ENCODE measurements around the gene LAMC3. TPM values are rescaled to one million over a fixed set of nuclear protein-coding genes. Genes with fewer than 3 reads are reported as not detected.

Gene LAMC3
- total and polyA plus RNA-seq, 7 experiments from 2014 or later: 0.07 to 9.2 (median 3.5) TPM

- ATAC-seq (no peak), DNase-seq (no peak)
- Mint-ChIP-seq H3K36me3 (no peaks in the 10 kb centered on the region), H3K4me3 (no peak overlapping the region), H3K27ac (no peak overlapping the region), H3K9me3 (peaks cover 0 to 1% (median 0%) of the 10 kb centered on the region in 11 donors), H3K4me1 (peaks cover 3 to 6% (median 5%) of the 10 kb centered on the region in 7 donors), H3K27me3 (peaks cover 17 to 25% (median 22%) of the 10 kb centered on the region in 5 donors)
- no peaks in the 10 kb centered on the region for H3K36me3 ChIP-seq (ENCODE audit: control insufficient read depth in 2 of 3, insufficient read depth in 3 of 3, low read length in 3 of 3)
- H3K9me3 ChIP-seq (ENCODE audit: control insufficient read depth in 2 of 3, low read length in 3 of 3): no peaks in the 10 kb centered on the region
- intact Hi-C loops (cut with micrococcal nuclease): no loop called here
- peaks cover 0 to 6% of the 10 kb centered on the region in 2 donors for H3K27me3 ChIP-seq (ENCODE audit: control insufficient read depth in 2 of 2, insufficient read depth in 2 of 2, low read length in 2 of 2)
- ChIA-PET CTCF (no interaction called here), POLR2A (no interaction called here)
- no peak overlapping the region for H3K4me3 ChIP-seq (ENCODE audit: low read length)
- H3K4me1 ChIP-seq (ENCODE audit: control insufficient read depth in 2 of 2, insufficient read depth in 2 of 2, low read length in 2 of 2): no peaks in the 10 kb centered on the region
- no peak overlapping the region for H3K27ac ChIP-seq (ENCODE audit: low read depth, low read length)
Measured at GRCh38 chr9:131092030-131092429, 83.1 kb downstream of the LAMC3 start.

DNA sequence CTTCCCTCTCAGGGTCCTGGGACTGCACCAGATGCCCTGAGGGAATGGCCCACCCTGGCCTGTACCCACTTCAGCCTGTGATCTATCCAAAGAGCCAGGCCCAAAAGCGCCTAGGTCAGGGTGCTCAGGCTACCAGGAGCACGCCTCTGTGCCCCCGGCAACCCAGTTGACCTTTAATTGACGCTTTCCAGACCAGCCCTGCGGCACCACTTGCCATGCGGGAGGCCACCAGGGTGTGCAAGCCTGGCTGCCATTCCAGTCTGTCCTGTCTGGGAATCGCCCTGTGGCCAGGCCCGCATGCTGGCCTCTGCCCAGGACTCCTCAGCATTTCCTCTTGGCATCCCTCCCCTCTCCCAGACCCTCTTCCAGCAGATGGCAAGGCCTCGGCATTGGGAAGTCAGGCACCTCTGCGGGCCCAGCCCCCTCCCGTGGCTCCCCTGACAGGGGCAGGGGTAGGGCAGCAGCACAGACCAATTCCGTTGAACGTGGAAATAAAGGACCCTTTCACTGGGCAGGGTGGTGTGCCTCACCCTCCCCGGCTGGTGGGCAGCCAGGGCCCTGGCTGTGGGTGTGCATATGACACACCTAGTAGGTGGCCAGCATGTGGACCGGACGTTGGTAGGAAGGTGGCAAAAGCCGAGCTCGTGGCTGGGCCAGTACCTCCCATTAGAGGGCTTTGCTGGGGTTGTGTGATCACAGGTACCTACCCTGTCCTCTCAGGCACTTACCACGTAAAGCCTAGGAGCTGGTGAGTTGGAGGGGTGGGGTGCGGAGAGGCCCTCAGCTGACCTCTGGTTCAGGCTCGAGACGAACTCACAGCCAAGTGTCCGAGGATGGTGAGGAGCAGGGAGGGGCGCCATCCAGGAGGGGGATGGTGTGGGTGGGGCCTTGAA lies 83.8 kb downstream of the LAMC3 start:
- Mint-ChIP-seq H3K9me3 (peaks cover 0 to 1% (median 0%) of the 10 kb centered on the region in 11 donors), H3K27ac (no peak overlapping the region)
- CTCF ChIA-PET: no interaction called here

GRCh38 chr9:131094015-131094414 lies 85.0 kb downstream of the LAMC3 start:
- Mint-ChIP-seq H3K4me3 (peak overlapping the region in 3 of 10 donors; percentile 21 to 27 (median 23)), H3K9me3 (no peaks in the 10 kb centered on the region), H3K27ac (no peak overlapping the region), H3K36me3 (no peaks in the 10 kb centered on the region), H3K27me3 (peaks cover 24 to 39% (median 28%) of the 10 kb centered on the region in 5 donors), H3K4me1 (peaks cover 3 to 12% (median 10%) of the 10 kb centered on the region in 7 donors)
- H3K27ac ChIP-seq (ENCODE audit: low read depth, low read length): no peak overlapping the region
- H3K36me3 ChIP-seq (ENCODE audit: control insufficient read depth in 2 of 3, insufficient read depth in 3 of 3, low read length in 3 of 3): no peaks in the 10 kb centered on the region
- ChIA-PET CTCF (no interaction called here), POLR2A (no interaction called here)
- peaks cover 0 to 6% of the 10 kb centered on the region in 2 donors for H3K27me3 ChIP-seq (ENCODE audit: control insufficient read depth in 2 of 2, insufficient read depth in 2 of 2, low read length in 2 of 2)
- DNase-seq: no peak
- no peak overlapping the region for H3K4me3 ChIP-seq (ENCODE audit: low read length)
- no peaks in the 10 kb centered on the region for H3K4me1 ChIP-seq (ENCODE audit: control insufficient read depth in 2 of 2, insufficient read depth in 2 of 2, low read length in 2 of 2)
- intact Hi-C loops (cut with micrococcal nuclease): no loop called here
- no peaks in the 10 kb centered on the region for H3K9me3 ChIP-seq (ENCODE audit: control insufficient read depth in 2 of 3, low read length in 3 of 3)
- ATAC-seq: no peak

More for the DNA sequence above, 83.8 kb downstream of the LAMC3 start:
- Histone ChIP-seq H3K27me3 (ENCODE audit: control insufficient read depth in 2 of 2, insufficient read depth in 2 of 2, low read length in 2 of 2) (peaks cover 0 to 6% of the 10 kb centered on the region in 2 donors), H3K4me1 (ENCODE audit: control insufficient read depth in 2 of 2, insufficient read depth in 2 of 2, low read length in 2 of 2) (no peaks in the 10 kb centered on the region), H3K36me3 (ENCODE audit: control insufficient read depth in 2 of 3, insufficient read depth in 3 of 3, low read length in 3 of 3) (no peaks in the 10 kb centered on the region), H3K27ac (ENCODE audit: low read depth, low read length) (no peak overlapping the region), H3K4me3 (ENCODE audit: low read length) (no peak overlapping the region), H3K9me3 (ENCODE audit: control insufficient read depth in 2 of 3, low read length in 3 of 3) (no peaks in the 10 kb centered on the region)
- intact Hi-C loops (cut with micrococcal nuclease): no loop called here
- H3K4me3 Mint-ChIP-seq: no peak overlapping the region
- H3K27me3 Mint-ChIP-seq: peaks cover 24 to 32% (median 28%) of the 10 kb centered on the region in 5 donors
- no peaks in the 10 kb centered on the region for H3K36me3 Mint-ChIP-seq
- POLR2A ChIA-PET: no interaction called here
- no peak for ATAC-seq
- peaks cover 3 to 12% (median 10%) of the 10 kb centered on the region in 7 donors for H3K4me1 Mint-ChIP-seq
- DNase-seq: no peak

- H3K27me3 ChIP-seq (ENCODE audit: control insufficient read depth in 2 of 2, insufficient read depth in 2 of 2, low read length in 2 of 2): peaks cover 0 to 6% of the 10 kb centered on the region in 2 donors
- H3K4me1 ChIP-seq (ENCODE audit: control insufficient read depth in 2 of 2, insufficient read depth in 2 of 2, low read length in 2 of 2): no peaks in the 10 kb centered on the region
- intact Hi-C loops (cut with micrococcal nuclease): no loop called here
- H3K36me3 ChIP-seq (ENCODE audit: control insufficient read depth in 2 of 3, insufficient read depth in 3 of 3, low read length in 3 of 3): no peaks in the 10 kb centered on the region
- H3K4me1 Mint-ChIP-seq: peaks cover 3 to 12% (median 10%) of the 10 kb centered on the region in 7 donors
- no peak overlapping the region for H3K4me3 ChIP-seq (ENCODE audit: low read length)
- H3K9me3 Mint-ChIP-seq: no peaks in the 10 kb centered on the region
- DNase-seq (no peak), ATAC-seq (no peak)
- CTCF ChIA-PET: no interaction called here
- H3K4me3 Mint-ChIP-seq: peak overlapping the region in 5 of 10 donors; percentile 11 to 43 (median 25)
- peaks cover 24 to 39% (median 28%) of the 10 kb centered on the region in 5 donors for H3K27me3 Mint-ChIP-seq
- no peak overlapping the region for H3K27ac Mint-ChIP-seq
- no peaks in the 10 kb centered on the region for H3K9me3 ChIP-seq (ENCODE audit: control insufficient read depth in 2 of 3, low read length in 3 of 3)
- no peak overlapping the region for H3K27ac ChIP-seq (ENCODE audit: low read depth, low read length)
- no peaks in the 10 kb centered on the region for H3K36me3 Mint-ChIP-seq
- POLR2A ChIA-PET: no interaction called here
Measured at GRCh38 chr9:131094622-131095021, 85.6 kb downstream of the LAMC3 start.

- peak in 1 of 9 donors; percentile 2 for DNase-seq
- Mint-ChIP-seq H3K4me1 (peaks cover 3 to 12% (median 10%) of the 10 kb centered on the region in 7 donors), H3K27ac (no peak overlapping the region), H3K36me3 (no peaks in the 10 kb centered on the region), H3K9me3 (no peaks in the 10 kb centered on the region), H3K27me3 (peaks cover 24 to 39% (median 28%) of the 10 kb centered on the region in 5 donors), H3K4me3 (peak overlapping the region; percentile 59 to 78 (median 71))
- ChIA-PET CTCF (no interaction called here), POLR2A (no interaction called here)
- Histone ChIP-seq H3K9me3 (ENCODE audit: control insufficient read depth in 2 of 3, low read length in 3 of 3) (no peaks in the 10 kb centered on the region), H3K4me1 (ENCODE audit: control insufficient read depth in 2 of 2, insufficient read depth in 2 of 2, low read length in 2 of 2) (no peaks in the 10 kb centered on the region), H3K36me3 (ENCODE audit: control insufficient read depth in 2 of 3, insufficient read depth in 3 of 3, low read length in 3 of 3) (no peaks in the 10 kb centered on the region), H3K27me3 (ENCODE audit: control insufficient read depth in 2 of 2, insufficient read depth in 2 of 2, low read length in 2 of 2) (peaks cover 0 to 6% of the 10 kb centered on the region in 2 donors), H3K4me3 (ENCODE audit: low read length) (no peak overlapping the region), H3K27ac (ENCODE audit: low read depth, low read length) (no peak overlapping the region)
- intact Hi-C loops (cut with micrococcal nuclease): loop anchor here in 1 of 2 donors (1.0 kb wide), 1 partner anchor 29 kb away; no protein-coding TSS in a partner anchor
- no peak for ATAC-seq
Measured at GRCh38 chr9:131095666-131096268, 86.8 kb downstream of the LAMC3 start.

DNA sequence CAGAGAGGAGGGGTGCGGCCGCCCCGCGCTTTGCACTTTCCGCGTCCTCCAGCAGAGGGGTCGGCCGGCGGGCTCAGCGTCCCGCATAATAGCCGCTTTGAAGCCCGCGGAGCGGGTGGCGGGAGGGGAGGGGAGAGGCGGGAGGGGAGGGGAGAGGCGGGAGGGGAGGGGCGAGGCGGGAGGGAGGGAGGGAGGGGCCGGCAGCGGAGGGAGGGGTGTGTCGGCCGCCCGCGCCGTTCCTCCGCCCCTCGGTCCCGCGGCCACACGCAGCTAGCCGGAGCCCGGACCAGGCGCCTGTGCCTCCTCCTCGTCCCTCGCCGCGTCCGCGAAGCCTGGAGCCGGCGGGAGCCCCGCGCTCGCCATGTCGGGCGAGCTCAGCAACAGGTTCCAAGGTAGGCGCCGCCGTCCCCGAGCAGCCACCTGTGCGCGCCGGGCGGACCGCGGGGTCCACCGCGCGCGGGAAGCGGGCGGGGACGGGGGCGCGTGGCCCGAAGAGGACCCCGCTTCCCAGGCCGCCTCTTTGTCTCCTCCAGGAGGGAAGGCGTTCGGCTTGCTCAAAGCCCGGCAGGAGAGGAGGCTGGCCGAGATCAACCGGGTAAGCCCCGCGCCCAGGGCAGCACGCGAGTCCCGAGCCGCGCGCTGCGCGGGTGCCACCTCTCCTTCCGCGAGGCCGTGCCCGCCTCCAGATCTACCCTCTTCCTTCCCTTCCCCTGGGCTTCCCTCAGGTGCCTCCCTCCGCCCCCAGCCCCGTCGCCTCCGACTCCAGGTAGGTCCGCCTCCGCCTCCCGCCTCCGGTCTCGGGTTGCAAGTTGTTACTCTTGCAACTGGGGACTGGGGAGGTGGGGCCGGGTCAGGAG lies 87.5 kb downstream of the LAMC3 start, which contains the start of gene AIF1L:
Gene AIF1L (plus strand): TSS at position 263 of the 857 bp plus-strand sequence. CDS start 99 bp downstream, at position 362.
- Histone ChIP-seq H3K36me3 (ENCODE audit: control insufficient read depth in 2 of 3, insufficient read depth in 3 of 3, low read length in 3 of 3) (no peaks in the 10 kb centered on the region), H3K27ac (ENCODE audit: low read depth, low read length) (no peak within 1 kb of the TSS), H3K27me3 (ENCODE audit: control insufficient read depth in 2 of 2, insufficient read depth in 2 of 2, low read length in 2 of 2) (peaks cover 0 to 6% of the 10 kb centered on the region in 2 donors), H3K4me3 (ENCODE audit: low read length) (no peak within 1 kb of the TSS), H3K4me1 (ENCODE audit: control insufficient read depth in 2 of 2, insufficient read depth in 2 of 2, low read length in 2 of 2) (no peaks in the 10 kb centered on the region), H3K9me3 (ENCODE audit: control insufficient read depth in 2 of 3, low read length in 3 of 3) (no peaks in the 10 kb centered on the region)
- intact Hi-C loops (cut with micrococcal nuclease): loop anchor here in 1 of 2 donors (1.0 kb wide), 1 partner anchor 28 kb away; no protein-coding TSS in a partner anchor
- no peak within 1 kb of the TSS for H3K27ac Mint-ChIP-seq
- H3K27me3 Mint-ChIP-seq: peaks cover 24 to 39% (median 28%) of the 10 kb centered on the region in 5 donors
- ATAC-seq (peak; percentile 42), DNase-seq (peak in 2 of 9 donors; percentile 7 to 11)
- POLR2A ChIA-PET: no interaction called here
- CTCF ChIA-PET: no interaction called here
- H3K36me3 Mint-ChIP-seq: no peaks in the 10 kb centered on the region
- no peaks in the 10 kb centered on the region for H3K9me3 Mint-ChIP-seq
- H3K4me3 Mint-ChIP-seq: peak within 1 kb of the TSS; percentile 59 to 82 (median 72)
- peaks cover 3 to 12% (median 10%) of the 10 kb centered on the region in 7 donors for H3K4me1 Mint-ChIP-seq
